ENCODE measurements around the gene KIF26B. TPM values are rescaled to one million over a fixed set of nuclear protein-coding genes. Genes with fewer than 3 reads are reported as not detected.

Gene KIF26B
- polyA plus RNA-seq, 1 donor from 2014 or later, result 6.3 TPM

GRCh38 chr1:245464290-245464689 lies 309.5 kb downstream of the KIF26B start:
- no peak overlapping the region for H3K27ac ChIP-seq (ENCODE audit: low read length)
- no peaks in the 10 kb centered on the region for H4K20me1 ChIP-seq (ENCODE audit: insufficient read depth)
- H3K4me3 ChIP-seq (ENCODE audit: low read length), result no peak overlapping the region

GRCh38 chr1:245465666-245466065 lies 310.9 kb downstream of the KIF26B start:
- no peaks in the 10 kb centered on the region for H3K79me2 ChIP-seq (replicated peaks; ENCODE audit: insufficient read depth, low read length)
- H4K20me1 ChIP-seq (ENCODE audit: insufficient read depth), result no peaks in the 10 kb centered on the region
- H3K36me3 ChIP-seq (ENCODE audit: insufficient read depth, low read length), result no peaks in the 10 kb centered on the region
- H3K27ac ChIP-seq (ENCODE audit: low read length), result no peak overlapping the region
- H3F3A ChIP-seq (ENCODE audit: insufficient read depth, low read length, poor library complexity, severe bottlenecking), result no peaks in the 10 kb centered on the region
- no peaks in the 10 kb centered on the region for H3K9me3 ChIP-seq (ENCODE audit: low read length)
- TF ChIP-seq, protein P1, sequence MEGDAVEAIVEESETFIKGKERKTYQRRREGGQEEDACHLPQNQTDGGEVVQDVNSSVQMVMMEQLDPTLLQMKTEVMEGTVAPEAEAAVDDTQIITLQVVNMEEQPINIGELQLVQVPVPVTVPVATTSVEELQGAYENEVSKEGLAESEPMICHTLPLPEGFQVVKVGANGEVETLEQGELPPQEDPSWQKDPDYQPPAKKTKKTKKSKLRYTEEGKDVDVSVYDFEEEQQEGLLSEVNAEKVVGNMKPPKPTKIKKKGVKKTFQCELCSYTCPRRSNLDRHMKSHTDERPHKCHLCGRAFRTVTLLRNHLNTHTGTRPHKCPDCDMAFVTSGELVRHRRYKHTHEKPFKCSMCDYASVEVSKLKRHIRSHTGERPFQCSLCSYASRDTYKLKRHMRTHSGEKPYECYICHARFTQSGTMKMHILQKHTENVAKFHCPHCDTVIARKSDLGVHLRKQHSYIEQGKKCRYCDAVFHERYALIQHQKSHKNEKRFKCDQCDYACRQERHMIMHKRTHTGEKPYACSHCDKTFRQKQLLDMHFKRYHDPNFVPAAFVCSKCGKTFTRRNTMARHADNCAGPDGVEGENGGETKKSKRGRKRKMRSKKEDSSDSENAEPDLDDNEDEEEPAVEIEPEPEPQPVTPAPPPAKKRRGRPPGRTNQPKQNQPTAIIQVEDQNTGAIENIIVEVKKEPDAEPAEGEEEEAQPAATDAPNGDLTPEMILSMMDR (IDR thresholded peaks at IDR 0.05; ENCODE audit: poor library complexity, severe bottlenecking), result no peak
- TF ChIP-seq EP300 (conservative IDR thresholded peaks at IDR 0.05; ENCODE audit: poor library complexity, severe bottlenecking) (no peak), EZH2 (IDR thresholded peaks at IDR 0.05; ENCODE audit: borderline replicate concordance, insufficient read depth, low read length, poor library complexity, severe bottlenecking) (no peak)
- no peak overlapping the region for H2AFZ ChIP-seq (ENCODE audit: low read depth, low read length)
- no peak overlapping the region for H3K9ac ChIP-seq (ENCODE audit: low read length)
- no peaks in the 10 kb centered on the region for H3K9me2 ChIP-seq (ENCODE audit: insufficient read depth, low read length)
- H3K27me3 ChIP-seq (ENCODE audit: insufficient read depth, low read depth, low read length), result no peaks in the 10 kb centered on the region
- no peak overlapping the region for H3K4me3 ChIP-seq (ENCODE audit: low read length)
- H3K4me2 ChIP-seq (ENCODE audit: low read length), result no peak overlapping the region

More at GRCh38 chr1:245464290-245464689, 309.5 kb downstream of the KIF26B start:
- Histone ChIP-seq H3K27me3 (ENCODE audit: insufficient read depth, low read depth, low read length) (no peaks in the 10 kb centered on the region), H3K36me3 (ENCODE audit: insufficient read depth, low read length) (no peaks in the 10 kb centered on the region), H3K9ac (ENCODE audit: low read length) (no peak overlapping the region), H3F3A (ENCODE audit: insufficient read depth, low read length, poor library complexity, severe bottlenecking) (no peaks in the 10 kb centered on the region), H3K4me2 (ENCODE audit: low read length) (no peak overlapping the region), H3K9me3 (ENCODE audit: low read length) (no peaks in the 10 kb centered on the region), H3K79me2 (replicated peaks; ENCODE audit: insufficient read depth, low read length) (no peaks in the 10 kb centered on the region), H2AFZ (ENCODE audit: low read depth, low read length) (no peak overlapping the region), H3K9me2 (ENCODE audit: insufficient read depth, low read length) (no peaks in the 10 kb centered on the region)
- TF ChIP-seq, protein P2, sequence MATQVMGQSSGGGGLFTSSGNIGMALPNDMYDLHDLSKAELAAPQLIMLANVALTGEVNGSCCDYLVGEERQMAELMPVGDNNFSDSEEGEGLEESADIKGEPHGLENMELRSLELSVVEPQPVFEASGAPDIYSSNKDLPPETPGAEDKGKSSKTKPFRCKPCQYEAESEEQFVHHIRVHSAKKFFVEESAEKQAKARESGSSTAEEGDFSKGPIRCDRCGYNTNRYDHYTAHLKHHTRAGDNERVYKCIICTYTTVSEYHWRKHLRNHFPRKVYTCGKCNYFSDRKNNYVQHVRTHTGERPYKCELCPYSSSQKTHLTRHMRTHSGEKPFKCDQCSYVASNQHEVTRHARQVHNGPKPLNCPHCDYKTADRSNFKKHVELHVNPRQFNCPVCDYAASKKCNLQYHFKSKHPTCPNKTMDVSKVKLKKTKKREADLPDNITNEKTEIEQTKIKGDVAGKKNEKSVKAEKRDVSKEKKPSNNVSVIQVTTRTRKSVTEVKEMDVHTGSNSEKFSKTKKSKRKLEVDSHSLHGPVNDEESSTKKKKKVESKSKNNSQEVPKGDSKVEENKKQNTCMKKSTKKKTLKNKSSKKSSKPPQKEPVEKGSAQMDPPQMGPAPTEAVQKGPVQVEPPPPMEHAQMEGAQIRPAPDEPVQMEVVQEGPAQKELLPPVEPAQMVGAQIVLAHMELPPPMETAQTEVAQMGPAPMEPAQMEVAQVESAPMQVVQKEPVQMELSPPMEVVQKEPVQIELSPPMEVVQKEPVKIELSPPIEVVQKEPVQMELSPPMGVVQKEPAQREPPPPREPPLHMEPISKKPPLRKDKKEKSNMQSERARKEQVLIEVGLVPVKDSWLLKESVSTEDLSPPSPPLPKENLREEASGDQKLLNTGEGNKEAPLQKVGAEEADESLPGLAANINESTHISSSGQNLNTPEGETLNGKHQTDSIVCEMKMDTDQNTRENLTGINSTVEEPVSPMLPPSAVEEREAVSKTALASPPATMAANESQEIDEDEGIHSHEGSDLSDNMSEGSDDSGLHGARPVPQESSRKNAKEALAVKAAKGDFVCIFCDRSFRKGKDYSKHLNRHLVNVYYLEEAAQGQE (IDR thresholded peaks at IDR 0.05; ENCODE audit: borderline replicate concordance), result no peak
- TF ChIP-seq EP300 (conservative IDR thresholded peaks at IDR 0.05; ENCODE audit: poor library complexity, severe bottlenecking), result no peak
- no peak for TF ChIP-seq MXI1 (conservative IDR thresholded peaks at IDR 0.05; ENCODE audit: poor library complexity, severe bottlenecking)

DNA sequence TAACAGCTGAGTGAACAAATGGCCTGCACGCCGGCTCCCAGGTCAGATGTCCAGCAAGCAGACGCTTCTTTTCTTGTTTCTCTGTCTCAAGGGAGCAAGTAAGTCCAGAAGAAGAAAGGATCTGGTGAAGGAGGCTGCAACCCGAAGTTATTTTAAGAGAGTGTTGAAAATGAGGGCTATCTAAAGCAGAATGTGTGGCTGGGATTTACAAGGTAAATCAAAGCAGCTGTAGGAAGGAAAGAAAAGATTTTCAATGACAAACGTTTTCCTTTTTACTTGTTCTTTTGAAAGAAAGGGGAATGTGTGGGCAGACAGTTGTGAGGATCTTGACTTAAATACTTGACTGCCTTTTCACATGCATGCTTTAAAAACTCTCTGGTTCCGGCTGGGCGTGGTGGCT lies 311.5 kb downstream of the KIF26B start:
- no peaks in the 10 kb centered on the region for H3K9me3 ChIP-seq (ENCODE audit: low read length)
- H3K27me3 ChIP-seq (ENCODE audit: insufficient read depth, low read depth, low read length), result no peaks in the 10 kb centered on the region
- no peaks in the 10 kb centered on the region for H4K20me1 ChIP-seq (ENCODE audit: insufficient read depth)
- H3K79me2 ChIP-seq (replicated peaks; ENCODE audit: insufficient read depth, low read length), result no peaks in the 10 kb centered on the region
- no peak overlapping the region for H2AFZ ChIP-seq (ENCODE audit: low read depth, low read length)
- H3K9me2 ChIP-seq (ENCODE audit: insufficient read depth, low read length), result no peaks in the 10 kb centered on the region
- no peak overlapping the region for H3K4me3 ChIP-seq (ENCODE audit: low read length)
- H3F3A ChIP-seq (ENCODE audit: insufficient read depth, low read length, poor library complexity, severe bottlenecking), result no peaks in the 10 kb centered on the region
- H3K9ac ChIP-seq (ENCODE audit: low read length), result no peak overlapping the region
- H3K4me2 ChIP-seq (ENCODE audit: low read length), result no peak overlapping the region
- no peak overlapping the region for H3K27ac ChIP-seq (ENCODE audit: low read length)
- TF ChIP-seq EZH2 (IDR thresholded peaks at IDR 0.05; ENCODE audit: borderline replicate concordance, insufficient read depth, low read length, poor library complexity, severe bottlenecking), result no peak
- no peak for TF ChIP-seq SMC3 (conservative IDR thresholded peaks at IDR 0.05; ENCODE audit: poor library complexity)
- TF ChIP-seq, protein P2 (IDR thresholded peaks at IDR 0.05; ENCODE audit: borderline replicate concordance), result no peak
- no peak for TF ChIP-seq MXI1 (conservative IDR thresholded peaks at IDR 0.05; ENCODE audit: poor library complexity, severe bottlenecking)
- TF ChIP-seq, protein P1 (IDR thresholded peaks at IDR 0.05; ENCODE audit: poor library complexity, severe bottlenecking), result no peak
- no peak for TF ChIP-seq POLR2AphosphoS5 (IDR thresholded peaks at IDR 0.05)
- TF ChIP-seq TAF1 (IDR thresholded peaks at IDR 0.05; ENCODE audit: low read depth), result no peak
- H3K36me3 ChIP-seq (ENCODE audit: insufficient read depth, low read length), result no peaks in the 10 kb centered on the region

Data from neural cell (in vitro differentiated cells).